ENCODE data around the gene MAFF. TPM values are rescaled to one million over a fixed set of nuclear protein-coding genes. Genes with fewer than 3 reads are reported as not detected.

MAFF gene
- total RNA-seq, 1 experiment from 2014 or later, result 6.4 TPM

DNA sequence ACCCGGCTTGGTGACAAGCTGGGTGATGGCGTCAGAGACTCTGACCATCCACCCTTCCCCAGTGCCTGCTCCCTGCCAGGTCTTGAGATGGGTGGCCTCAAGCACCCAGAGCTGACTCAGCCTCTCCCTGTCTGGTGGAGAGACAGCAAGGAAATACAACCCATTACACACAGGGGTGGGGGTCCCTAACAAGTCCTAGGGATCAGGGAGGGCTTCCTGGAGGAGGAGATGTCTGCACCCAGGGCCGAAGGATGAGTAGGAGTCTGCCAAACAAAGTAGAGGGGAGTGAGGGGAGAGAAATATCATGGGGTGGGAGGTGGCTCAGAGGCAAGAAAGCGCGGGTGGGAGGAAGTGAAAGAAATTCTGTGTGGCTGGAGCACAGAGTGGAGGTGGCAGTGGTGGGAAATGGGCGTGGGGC lies 6.8 kb downstream of the MAFF start:
- H3K36me3 ChIP-seq (ENCODE audit: control insufficient read depth, insufficient read depth, low read length), result no peaks in the 10 kb centered on the region
- H3K27me3 ChIP-seq (ENCODE audit: control insufficient read depth, insufficient read depth, low read length), result no peaks in the 10 kb centered on the region
- no TSS peak for BruUV-seq (replicated peaks)
- ATAC-seq (no peak), DNase-seq (ENCODE audit: low read depth, low spot score) (no peak)
- H3K27ac ChIP-seq (ENCODE audit: low read length), result no peak overlapping the region
- no peak overlapping the region for H3K4me3 ChIP-seq (ENCODE audit: low read depth in 2 of 2, low read length in 2 of 2)
- TF ChIP-seq, protein P1, sequence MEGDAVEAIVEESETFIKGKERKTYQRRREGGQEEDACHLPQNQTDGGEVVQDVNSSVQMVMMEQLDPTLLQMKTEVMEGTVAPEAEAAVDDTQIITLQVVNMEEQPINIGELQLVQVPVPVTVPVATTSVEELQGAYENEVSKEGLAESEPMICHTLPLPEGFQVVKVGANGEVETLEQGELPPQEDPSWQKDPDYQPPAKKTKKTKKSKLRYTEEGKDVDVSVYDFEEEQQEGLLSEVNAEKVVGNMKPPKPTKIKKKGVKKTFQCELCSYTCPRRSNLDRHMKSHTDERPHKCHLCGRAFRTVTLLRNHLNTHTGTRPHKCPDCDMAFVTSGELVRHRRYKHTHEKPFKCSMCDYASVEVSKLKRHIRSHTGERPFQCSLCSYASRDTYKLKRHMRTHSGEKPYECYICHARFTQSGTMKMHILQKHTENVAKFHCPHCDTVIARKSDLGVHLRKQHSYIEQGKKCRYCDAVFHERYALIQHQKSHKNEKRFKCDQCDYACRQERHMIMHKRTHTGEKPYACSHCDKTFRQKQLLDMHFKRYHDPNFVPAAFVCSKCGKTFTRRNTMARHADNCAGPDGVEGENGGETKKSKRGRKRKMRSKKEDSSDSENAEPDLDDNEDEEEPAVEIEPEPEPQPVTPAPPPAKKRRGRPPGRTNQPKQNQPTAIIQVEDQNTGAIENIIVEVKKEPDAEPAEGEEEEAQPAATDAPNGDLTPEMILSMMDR (IDR thresholded peaks at IDR 0.05), result no peak
- TF ChIP-seq SIN3A (IDR thresholded peaks at IDR 0.05; ENCODE audit: borderline replicate concordance, insufficient read depth, low read depth, low read length) (no peak), POLR2AphosphoS5 (IDR thresholded peaks at IDR 0.05; ENCODE audit: low read depth, low read length) (no peak), TCF7L2 (IDR thresholded peaks at IDR 0.05; ENCODE audit: low read depth, low read length) (no peak)
- TF ChIP-seq, protein P2, sequence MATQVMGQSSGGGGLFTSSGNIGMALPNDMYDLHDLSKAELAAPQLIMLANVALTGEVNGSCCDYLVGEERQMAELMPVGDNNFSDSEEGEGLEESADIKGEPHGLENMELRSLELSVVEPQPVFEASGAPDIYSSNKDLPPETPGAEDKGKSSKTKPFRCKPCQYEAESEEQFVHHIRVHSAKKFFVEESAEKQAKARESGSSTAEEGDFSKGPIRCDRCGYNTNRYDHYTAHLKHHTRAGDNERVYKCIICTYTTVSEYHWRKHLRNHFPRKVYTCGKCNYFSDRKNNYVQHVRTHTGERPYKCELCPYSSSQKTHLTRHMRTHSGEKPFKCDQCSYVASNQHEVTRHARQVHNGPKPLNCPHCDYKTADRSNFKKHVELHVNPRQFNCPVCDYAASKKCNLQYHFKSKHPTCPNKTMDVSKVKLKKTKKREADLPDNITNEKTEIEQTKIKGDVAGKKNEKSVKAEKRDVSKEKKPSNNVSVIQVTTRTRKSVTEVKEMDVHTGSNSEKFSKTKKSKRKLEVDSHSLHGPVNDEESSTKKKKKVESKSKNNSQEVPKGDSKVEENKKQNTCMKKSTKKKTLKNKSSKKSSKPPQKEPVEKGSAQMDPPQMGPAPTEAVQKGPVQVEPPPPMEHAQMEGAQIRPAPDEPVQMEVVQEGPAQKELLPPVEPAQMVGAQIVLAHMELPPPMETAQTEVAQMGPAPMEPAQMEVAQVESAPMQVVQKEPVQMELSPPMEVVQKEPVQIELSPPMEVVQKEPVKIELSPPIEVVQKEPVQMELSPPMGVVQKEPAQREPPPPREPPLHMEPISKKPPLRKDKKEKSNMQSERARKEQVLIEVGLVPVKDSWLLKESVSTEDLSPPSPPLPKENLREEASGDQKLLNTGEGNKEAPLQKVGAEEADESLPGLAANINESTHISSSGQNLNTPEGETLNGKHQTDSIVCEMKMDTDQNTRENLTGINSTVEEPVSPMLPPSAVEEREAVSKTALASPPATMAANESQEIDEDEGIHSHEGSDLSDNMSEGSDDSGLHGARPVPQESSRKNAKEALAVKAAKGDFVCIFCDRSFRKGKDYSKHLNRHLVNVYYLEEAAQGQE (IDR thresholded peaks at IDR 0.05; ENCODE audit: insufficient read depth in 1 of 2, low read depth in 2 of 2, low read length in 1 of 2), result no peak
- H3K4me1 ChIP-seq (ENCODE audit: control insufficient read depth, insufficient read depth, low read length), result no peaks in the 10 kb centered on the region
- POLR2A ChIA-PET, result interaction anchor here (0.5 kb wide), 1 partner anchor 107 kb away, joined by 9 read pairs; no protein-coding TSS in a partner anchor
- intact Hi-C loops (cut with micrococcal nuclease; ENCODE audit: unreplicated experiment), result no loop called here
- CTCF ChIA-PET, result no interaction called here
- in situ Hi-C loops (cut with HindIII; ENCODE audit: low pct_unique_long_range_greater_than_20kb, low sequenced_read_pairs), result no loop called here
- H3K9me3 ChIP-seq (ENCODE audit: control insufficient read depth, insufficient read depth, low read depth, low read length), result no peaks in the 10 kb centered on the region

DNA sequence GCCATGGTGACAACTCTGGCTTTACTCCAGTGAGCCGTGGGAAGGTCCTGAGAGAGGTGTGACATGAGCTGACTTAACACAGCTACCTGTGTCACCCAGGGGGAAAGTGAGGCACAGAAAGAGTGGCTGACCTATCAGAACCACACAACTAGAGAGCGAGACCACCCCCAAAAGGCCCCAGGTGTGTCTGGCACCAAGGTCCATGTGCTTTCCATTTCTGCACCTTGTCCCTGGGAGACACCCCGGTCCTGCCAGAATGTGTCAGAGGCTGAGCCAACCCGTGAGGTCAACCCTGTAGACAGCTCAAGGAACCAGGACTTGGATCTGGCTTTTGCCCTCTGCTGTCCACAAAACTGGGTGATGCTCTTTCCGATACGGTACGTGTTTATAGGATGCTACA lies 9.8 kb downstream of the MAFF start:
- no peak for TF ChIP-seq TCF7L2 (IDR thresholded peaks at IDR 0.05; ENCODE audit: low read depth, low read length)
- TF ChIP-seq SIN3A (IDR thresholded peaks at IDR 0.05; ENCODE audit: borderline replicate concordance, insufficient read depth, low read depth, low read length), result no peak
- no peak for TF ChIP-seq POLR2AphosphoS5 (IDR thresholded peaks at IDR 0.05; ENCODE audit: low read depth, low read length)
- TF ChIP-seq, protein P2 (IDR thresholded peaks at IDR 0.05; ENCODE audit: insufficient read depth in 1 of 2, low read depth in 2 of 2, low read length in 1 of 2), result no peak
- TF ChIP-seq, protein P1 (IDR thresholded peaks at IDR 0.05), result no peak
- in situ Hi-C loops (cut with HindIII; ENCODE audit: low pct_unique_long_range_greater_than_20kb, low sequenced_read_pairs), result no loop called here

More for the DNA sequence above, 9.8 kb downstream of the MAFF start:
- H3K27me3 ChIP-seq (ENCODE audit: control insufficient read depth, insufficient read depth, low read length), result no peaks in the 10 kb centered on the region
- ChIA-PET POLR2A (no interaction called here), CTCF (no interaction called here)
- no peak overlapping the region for H3K4me3 ChIP-seq (ENCODE audit: low read depth in 2 of 2, low read length in 2 of 2)
- intact Hi-C loops (cut with micrococcal nuclease; ENCODE audit: unreplicated experiment), result no loop called here
- no peaks in the 10 kb centered on the region for H3K9me3 ChIP-seq (ENCODE audit: control insufficient read depth, insufficient read depth, low read depth, low read length)
- no peaks in the 10 kb centered on the region for H3K36me3 ChIP-seq (ENCODE audit: control insufficient read depth, insufficient read depth, low read length)
- DNase-seq (ENCODE audit: low read depth, low spot score), result no peak
- ATAC-seq, result no peak
- H3K4me1 ChIP-seq (ENCODE audit: control insufficient read depth, insufficient read depth, low read length), result no peaks in the 10 kb centered on the region; the same call in 1 of the 2 replicates
- BruUV-seq (replicated peaks), result no TSS peak
- H3K27ac ChIP-seq (ENCODE audit: low read length), result no peak overlapping the region

Data from Panc1 (cell line).